Right ventricle myocardium inferior (tissue), 1 donor: ENCODE measurements around the gene WNT11. TPM values are rescaled to one million over a fixed set of nuclear protein-coding genes. Genes with fewer than 3 reads are reported as not detected.

Experiments
- ATAC-seq: fragments of 200-7000 bp; cut with Tn5 transposase; one replicate; pipeline ENCODE4 v1.9.1; 2020; ENCODE audit warnings: mild to moderate bottlenecking, moderate library complexity
- DNase-seq: peaks from one replicate; pipeline ENCODE4 v3.0.0; 2021; ENCODE audit errors: missing footprints
- intact Hi-C: fragments of 100-400 bp; cut with DNase I; formaldehyde crosslinking; loops from one replicate; pipeline ENCODE4 v1.11.0; 2022
- total RNA-seq: library from RNA; stranded (reverse); fragmentation: NEBNext Ultra II Directional; extraction: Animal tissue kit (Norgen Biotek cat#: 25700); gene quantifications from one replicate; pipeline ENCODE4 v1.2.1, GENCODE V29; 2021
- donor health status: DM: no; HTN: yes; CAD: no; lungs with severe emphysema.

WNT11 gene
- total RNA-seq, 1 donor from 2014 or later = 18.2 TPM

DNA sequence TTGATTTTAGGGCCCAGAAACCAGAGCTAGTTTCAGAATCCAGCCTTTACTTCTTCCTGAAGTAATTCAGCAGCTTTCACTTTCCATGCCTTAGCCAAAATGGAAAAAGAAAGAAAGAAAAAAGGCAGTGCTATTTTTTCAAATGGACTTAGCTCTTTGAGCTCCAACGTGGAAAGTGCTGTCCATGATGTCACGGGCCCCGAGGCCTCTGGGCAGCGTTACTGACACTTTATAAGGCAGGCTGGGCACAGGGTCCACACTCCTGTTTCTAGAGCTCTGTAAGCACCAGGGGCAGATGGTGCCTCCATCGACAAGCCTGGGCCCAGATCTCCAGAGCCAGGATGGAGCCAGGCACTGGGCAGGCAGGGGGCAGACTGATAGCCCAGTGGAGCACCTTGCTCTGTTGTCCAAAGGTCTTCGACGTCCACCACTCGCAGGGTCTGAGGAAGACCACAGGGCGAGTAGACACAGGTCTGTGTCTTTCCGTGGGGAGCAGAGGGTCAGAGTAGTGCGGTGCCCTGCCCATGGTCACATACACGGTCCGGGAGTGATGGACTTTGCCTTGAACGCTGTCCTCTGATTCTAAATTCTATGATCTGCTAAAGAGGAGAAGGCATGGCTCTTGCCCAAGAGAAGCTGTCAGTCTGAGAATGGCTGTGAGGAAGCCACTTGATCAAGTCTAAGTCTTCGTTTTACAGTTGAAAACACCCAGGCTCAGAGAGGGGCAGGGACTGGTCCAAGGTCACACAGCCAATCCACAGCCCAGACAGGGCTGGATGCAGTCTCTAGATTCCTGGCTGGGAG, 22.0 kb upstream of the WNT11 start:
- intact Hi-C loops = no loop called here
- ATAC-seq = no peak
- DNase-seq = no peak

DNA sequence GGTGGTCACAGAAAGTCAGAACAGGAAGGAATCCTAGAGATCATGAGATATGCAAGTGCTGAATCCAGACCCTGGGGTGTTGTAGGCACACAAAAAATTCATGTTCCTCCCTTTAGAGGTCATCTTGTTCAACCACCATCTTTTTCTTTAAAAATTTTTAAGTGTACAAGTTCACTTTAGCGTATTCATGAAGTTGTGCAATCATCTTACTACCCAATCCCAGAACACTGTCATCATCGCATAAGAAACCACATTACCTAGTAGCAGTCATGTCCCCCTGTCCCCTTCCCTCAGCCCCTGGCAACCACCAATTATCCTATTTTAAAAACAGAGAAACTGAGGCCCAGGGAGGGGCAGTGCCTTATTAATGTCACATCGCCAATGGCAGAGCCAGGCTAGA, 20.3 kb upstream of the WNT11 start:
- ATAC-seq = no peak
- DNase-seq = no peak
- intact Hi-C loops = no loop called here

DNA sequence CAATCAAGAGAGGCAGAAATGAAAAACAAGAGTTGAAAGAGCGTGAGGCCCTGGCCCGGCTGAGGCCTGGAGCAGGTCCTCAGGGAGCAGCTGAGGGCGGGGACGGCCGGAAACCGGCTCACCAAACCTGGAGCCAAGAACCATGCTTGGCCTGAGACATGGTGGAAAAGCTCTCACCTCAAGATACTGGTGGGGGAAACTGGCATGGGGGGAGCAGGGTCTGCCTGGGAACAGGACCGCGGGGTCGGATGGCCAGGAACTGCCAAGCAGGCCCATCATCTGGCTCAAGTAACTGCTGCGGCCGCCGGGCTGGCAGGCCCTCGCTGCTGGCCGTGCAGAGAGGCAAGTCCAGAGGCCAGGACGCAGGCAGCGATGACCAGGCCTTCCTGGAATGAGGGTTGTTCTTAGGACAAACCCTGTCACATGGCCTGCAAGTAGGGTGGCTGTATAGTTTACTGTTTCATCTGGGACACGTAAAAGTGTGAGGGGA, 18.9 kb upstream of the WNT11 start:
- peak; percentile 63 for ATAC-seq
- intact Hi-C loops = no loop called here
- peak; percentile 65 for DNase-seq

DNA sequence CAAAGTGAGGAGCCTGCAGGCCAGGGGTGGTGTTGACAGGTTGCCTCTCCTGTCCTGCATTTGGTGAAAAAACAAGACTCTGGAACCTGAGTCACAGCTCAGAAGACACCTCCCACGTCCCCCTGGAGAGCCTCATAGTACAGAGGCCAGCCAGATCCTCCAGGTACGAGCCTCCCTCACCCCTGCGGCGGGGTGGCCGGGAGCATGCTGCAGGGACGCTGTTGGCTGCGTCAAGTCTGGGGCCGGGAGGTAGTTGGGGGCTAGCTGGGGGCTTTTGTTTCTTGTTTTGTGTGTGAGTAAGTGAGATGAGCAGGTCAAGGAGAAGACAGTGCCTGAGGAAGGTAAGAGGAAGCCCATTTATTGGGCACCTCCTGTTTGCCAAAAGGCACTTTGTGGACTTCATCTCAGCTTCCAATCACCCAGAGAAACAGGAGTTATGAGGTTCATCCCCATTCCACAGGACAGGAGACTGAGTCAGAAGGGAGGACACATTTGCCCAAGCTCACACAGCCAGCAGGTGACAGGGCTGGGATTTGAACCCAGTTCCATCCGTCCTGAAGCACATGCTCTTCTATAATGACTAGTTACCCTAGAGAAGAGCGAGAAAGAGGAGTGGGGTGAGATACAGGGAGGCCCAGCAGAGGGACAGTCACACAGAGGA, 18.3 kb upstream of the WNT11 start:
- DNase-seq (peak; percentile 45), ATAC-seq (no peak)
- intact Hi-C loops = no loop called here

DNA sequence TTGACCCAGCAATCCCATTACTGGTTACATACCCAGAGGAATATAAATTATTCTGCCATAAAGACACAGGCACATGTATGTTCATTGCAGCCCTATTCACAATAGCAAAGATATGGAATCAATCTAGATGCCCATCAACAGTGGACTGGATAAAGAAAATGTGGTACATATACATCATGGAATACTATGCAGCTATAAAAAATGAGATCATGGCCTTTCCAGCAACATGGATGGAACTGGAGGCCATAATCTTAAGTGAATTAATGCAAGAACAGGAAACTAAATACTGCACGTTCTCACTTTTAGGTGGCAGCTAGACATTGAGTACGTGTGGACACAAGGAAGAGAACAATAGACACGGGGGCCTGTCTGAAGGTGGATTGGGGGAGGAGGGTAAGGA, 15.1 kb upstream of the WNT11 start:
- DNase-seq = no peak
- intact Hi-C loops = no loop called here
- no peak for ATAC-seq

DNA sequence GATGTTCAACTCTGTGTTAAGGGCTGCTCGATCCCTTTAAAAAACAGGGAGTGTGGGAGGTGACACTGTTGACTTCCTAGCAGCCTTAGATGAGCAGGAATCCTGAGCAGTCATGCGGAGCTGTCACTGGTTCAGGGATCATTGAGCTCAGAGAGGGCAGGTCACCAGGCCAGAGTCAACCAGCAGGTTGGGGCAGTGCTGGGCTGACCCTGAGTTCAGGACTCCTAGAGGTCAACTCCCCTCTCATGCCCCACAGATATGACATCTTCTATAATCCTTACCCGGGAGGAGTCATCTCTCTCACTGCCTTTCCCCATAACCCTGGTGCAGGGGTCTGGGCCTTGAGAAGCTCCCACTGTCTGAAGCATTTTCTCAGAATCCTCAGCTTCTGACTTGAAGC, 12.9 kb upstream of the WNT11 start:
- DNase-seq = no peak
- ATAC-seq = no peak

DNA sequence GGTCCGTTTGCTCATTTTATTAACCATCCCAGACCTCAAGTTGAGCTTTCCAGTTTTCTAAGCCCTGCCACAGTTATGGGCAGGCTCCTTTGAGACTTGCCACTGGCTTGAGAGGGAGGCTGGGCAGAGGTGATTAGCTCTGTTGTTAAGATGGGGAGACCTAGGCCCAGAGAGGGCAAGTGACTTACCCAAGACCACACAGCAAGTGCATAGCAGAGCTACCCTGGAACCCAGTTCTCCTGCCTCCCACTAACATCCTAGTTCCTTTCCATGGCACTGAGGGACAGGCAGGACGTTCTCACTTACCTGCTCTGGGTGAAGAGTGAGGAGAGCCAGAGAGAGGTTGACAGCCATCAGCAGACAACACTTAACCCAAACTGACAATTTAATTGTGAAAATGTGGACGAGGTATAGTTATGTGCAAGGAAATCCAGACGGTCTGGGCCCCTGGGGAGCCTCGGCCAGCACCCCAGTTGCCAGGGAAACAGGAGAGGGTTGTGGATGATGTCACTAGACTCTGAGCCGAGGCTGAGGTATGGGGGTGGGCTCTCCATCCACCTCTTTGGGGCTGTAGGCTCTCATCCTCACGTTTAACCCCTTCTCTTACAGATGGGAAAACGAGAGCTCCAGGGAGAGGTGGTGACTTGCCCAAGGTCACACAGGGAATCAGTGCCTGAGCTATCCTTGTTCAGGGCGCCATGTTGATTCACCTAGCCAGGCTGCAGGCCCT, 12.3 kb upstream of the WNT11 start:
- DNase-seq (peak; percentile 21), ATAC-seq (no peak)
- intact Hi-C loops = no loop called here

More for the DNA sequence above, 12.9 kb upstream of the WNT11 start:
- intact Hi-C loops = no loop called here

DNA sequence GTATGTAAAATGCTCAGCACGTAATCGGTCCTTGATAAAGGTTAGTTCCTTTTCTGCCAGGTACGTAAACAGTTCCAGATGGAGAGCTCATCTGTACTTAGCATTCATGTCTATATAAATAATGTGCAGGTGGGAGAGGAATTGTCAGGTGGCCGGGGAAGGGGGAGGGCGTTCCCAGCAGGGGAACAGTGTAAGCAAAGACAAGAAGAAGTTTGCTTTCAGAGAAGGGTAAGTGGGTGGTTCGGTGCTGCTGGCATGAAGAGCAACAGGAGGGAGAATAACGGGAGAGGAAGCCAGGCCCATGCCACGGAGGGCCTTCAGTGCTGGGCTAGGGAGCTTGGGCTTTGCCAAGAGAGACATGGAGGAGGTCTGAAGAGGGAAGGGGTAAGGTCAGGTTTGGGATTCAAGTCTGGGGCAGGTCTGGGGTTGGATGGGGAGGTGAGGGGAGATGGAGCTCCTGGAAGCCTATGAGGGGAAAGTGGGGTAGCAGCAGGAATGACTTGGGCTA, 11.4 kb upstream of the WNT11 start:
- peak; percentile 18 for DNase-seq
- intact Hi-C loops = no loop called here

DNA sequence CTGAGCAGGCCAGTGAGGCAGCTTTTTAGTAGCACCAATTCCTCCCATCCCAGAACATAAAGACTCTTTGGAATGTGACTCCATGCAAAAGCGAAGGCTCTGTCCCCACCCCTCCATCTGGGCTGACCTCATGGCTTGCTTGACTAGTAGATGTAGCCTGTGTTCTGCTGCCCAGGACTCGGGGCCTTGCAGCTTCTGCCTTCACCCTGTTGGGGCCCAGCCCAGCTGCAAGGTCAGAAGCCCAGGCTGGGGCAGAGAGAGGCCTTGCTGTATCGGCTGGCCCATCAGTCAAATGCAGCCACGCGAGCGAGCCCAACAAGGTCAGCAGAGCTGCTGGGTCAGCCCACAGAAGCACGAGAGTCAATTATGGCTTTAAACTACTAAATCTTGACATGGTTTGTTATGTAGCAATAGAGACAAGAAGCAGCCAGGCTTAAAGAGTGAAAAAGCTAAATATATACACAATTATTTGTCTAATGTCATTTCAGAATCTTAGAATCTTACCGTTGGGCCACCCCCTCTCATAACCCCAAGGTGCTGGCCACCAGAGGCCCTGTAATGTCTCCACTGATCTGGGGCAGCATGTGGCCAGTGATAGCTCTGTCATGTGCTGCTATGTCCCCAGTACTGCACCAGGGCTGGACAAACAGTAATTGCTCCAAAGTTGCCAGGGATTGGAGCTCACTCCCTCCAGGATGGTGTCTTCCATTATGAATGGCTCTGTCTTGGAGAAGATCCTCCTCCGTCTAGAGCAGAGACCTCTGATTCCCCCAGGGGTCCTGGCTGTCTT, 10.4 kb upstream of the WNT11 start:
- ATAC-seq = peak; percentile 23
- intact Hi-C loops = no loop called here
- peak; percentile 65 for DNase-seq

More for the DNA sequence above, 11.4 kb upstream of the WNT11 start:
- no peak for ATAC-seq

DNA sequence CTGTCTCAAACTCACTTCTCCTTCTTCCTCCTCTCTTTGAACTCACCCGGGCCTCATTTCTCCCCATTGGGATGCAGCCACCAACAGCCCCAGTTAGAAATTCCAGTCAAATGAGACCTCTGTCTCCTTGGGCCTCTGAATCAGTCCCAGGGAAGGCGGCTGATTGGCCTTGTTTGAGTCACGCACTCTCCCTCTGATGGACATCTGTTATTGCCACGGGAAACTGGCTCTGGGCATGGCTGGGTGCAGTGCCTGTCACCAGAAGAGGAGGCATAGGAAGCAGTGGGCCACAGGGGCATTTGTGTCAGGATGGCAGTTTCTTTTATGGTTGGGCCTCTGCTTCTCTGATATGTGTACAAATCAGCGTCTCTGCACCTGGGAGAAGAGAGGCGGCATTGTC, 9.6 kb upstream of the WNT11 start:
- DNase-seq = no peak
- intact Hi-C loops = no loop called here
- no peak for ATAC-seq

DNA sequence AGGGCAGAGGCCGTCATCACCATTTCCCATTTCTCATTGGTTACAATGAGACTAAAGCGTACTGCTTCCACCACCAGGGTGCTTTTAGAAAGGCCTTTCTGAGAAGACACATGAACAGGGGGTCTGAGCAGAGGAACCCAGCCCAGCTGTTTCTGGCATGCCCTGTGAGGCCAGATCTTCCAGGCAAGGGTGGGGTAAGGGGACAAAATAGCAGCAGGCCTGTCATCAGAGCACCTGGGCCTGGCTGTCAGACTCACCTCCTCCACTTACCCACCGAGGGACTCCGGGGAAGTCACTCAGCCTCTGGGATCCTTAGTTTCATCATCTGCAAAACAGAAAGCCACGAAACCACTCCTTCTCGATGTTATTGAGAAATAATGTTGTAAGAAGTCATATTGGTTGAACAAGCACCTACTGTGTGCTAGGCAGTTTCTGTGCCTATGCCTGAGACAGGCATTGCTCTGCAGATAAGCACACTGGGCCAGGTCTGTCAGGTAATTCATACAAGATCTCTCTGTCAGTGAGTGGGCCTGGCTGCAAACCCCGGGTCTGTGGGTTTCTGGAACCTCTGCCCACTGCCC, 8.8 kb upstream of the WNT11 start:
- no peak for DNase-seq
- intact Hi-C loops = no loop called here
- ATAC-seq = no peak

DNA sequence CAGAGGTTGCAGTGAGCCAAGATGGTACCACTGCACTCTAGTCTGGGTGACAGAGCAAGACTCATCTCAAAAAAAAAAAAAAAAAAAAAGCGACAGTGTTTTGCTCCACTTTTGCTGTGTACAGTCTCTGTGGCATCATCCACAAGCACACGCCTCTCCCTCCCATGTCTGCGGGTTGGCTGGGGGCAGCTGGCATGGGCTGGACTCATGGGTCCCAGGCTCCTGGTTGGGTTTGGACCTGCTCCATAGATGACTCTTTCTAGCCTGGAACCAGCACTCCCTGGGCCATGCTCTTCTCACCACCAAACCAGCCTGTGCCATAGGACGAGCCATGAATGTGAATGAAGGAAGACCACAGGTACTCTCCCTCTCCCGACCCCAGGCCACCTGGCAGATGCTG, 7.9 kb upstream of the WNT11 start:
- intact Hi-C loops = no loop called here
- DNase-seq (peak; percentile 25), ATAC-seq (no peak)

DNA sequence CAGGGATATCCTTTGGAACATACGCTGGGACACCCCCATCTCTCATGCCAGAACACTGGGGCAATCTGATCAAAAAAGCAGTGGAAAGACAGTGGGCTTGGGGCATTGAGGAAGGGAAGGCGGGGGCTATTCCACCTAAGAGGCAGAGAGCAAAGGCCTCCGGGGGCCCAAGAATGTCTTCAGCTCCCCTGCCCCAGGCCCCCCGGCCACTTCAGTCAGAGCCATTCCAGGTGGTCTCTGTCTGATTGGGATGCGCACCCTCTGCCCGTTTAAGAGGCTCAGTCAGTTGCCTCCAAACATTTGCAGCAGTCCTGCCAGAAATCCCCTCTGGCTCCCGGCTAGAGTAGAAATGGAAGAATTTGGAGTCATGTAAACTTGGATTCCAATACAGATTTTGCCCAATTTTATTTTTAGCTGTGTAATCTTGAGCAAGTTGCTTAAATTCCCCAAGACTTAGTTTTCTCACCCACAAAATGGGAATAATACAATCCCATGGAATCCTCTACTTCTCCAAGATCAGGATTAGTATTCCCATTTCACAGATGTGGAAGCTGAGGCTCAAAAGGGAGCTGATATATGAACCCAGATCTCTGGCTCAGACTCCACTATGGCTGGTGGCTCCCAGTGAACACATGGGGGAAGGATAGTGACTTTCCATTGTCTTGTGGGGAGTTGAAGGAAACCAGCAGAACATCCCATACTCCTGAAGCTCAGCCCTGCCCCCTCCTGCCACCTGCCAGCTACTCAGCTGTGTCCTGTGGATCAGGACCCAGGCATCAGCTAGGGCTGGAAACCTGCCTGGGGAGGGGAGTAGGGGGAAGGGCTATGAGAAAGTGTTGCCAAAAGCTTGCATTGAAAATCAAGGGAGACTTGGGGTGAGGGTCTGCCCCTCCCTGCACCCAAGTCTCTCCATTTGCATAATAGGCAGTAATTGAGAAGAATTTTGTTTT, 6.1 kb upstream of the WNT11 start:
- ATAC-seq (no peak), DNase-seq (peak; percentile 30)
- intact Hi-C loops = no loop called here

DNA sequence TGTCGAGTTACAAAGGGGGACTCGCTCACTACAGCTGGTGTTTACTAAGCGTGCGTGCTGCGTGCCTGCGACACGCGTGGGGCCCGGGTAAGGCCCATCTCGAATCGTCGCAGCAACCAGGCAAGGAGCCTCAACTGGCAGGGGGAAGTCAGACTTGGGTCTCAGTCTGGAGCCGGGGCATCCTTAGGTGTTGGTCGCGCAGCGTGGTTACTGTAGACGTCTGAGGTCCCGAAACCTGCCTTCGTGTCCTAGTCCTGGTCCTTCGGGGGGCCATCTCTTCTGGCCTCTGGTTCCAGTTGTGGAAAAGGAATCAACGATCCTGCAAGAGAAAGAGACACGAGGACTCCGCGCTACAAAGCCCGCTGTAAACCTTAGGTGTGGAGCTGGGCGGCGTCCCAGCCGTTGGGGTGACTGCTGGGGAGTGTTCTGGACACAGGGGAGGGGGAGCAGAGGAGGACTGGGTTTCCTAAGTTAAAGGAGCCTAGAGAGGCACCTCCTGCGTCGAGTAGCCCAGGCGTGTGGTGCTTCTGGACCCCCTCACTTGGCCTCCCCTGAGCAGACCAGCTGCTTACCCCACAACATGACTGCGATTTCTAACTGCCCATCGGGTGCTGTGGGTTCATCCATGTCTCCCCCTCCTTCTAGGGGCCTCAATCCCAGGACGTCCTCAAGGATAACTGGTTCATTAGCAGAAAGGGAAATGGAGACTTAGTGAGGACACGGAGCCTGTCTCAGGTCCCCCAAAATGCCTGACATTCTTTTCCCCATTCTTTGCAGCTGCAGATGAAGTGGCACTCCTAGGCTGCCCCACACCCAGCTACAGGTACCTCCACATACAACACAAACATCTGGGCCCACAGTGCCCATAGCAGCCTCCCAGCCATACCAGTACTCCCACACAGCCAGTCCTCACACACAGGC, 4.9 kb upstream of the WNT11 start:
- ATAC-seq (no peak), DNase-seq (peak; percentile 61)
- intact Hi-C loops = no loop called here

DNA sequence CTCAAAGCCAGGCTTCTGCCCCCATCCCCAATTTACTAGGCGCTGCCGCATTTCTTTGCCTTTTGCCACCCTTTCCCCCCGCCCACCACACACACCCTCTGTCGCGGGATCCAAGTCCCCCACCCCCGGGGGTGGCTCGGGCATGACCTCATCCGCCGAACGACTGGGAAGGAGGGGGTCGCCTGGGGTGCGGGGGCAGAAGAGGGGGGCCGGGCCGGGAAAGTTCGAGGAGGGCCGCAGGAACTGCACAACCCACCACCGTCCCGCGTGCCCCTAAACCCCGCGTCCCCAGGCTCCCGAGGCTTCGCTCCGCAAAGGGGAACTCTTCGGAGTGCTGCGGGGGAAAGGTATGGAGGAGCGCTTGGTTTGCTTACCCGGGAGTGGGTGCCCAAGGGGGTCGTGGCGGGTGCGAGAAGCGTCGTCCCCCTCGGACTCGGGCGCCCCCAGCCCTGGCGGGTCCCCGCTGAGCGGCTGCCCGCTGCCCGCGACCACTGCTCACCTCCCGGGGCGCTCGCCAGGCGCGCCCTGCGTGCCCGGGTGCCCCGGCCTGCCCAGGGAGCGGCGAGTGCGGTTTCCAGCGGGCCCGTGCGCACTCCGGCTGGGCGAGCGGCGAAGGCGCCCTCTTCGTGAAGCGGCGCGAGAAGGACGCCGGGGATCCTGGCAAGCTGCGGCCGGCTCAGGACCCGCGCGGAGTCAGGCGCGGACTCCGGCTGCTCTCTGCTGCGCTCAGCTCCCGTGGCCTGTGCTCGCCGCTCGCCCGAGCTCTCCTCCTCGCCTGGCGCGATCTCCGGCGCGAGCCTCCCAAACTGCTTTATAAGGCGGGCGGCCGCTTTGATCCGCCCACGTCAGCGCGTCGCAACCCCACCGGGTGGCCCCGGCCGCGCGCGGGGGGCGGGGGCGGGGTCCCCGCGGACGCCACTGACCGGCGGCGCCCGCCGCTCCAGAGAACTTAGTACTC, 4.0 kb upstream of the WNT11 start:
- peak; percentile 83 for DNase-seq
- intact Hi-C loops = loop anchor here (1.0 to 10.0 kb wide), 4 partner anchors 25 to 465 kb away; partner anchors contain the start of gene LRRC32
- ATAC-seq = peak; percentile 58
